SJCRH30 (cell line): ENCODE measurements around the gene PCDHB3. TPM values are rescaled to one million over a fixed set of nuclear protein-coding genes. Genes with fewer than 3 reads are reported as not detected.
"Not testable (repeated sequence)": the region's sequence is repeated elsewhere in the genome, so short reads cannot be mapped to it uniquely, and the experiment has no call there.

Experiments used
- DNase-seq, 2 experiments: peaks; one replicate each; pipeline ENCODE4 v3.0.0-alpha.2; 2015 to 2020
- H3K27ac ChIP-seq: fragments of 250-450 bp; sonication (Bioruptor Pico); 2 replicates; pipeline ENCODE4 v1.5.1; 2020; ENCODE audit warnings: mild to moderate bottlenecking, moderate library complexity
- H3K27me3 ChIP-seq: fragments of 250-450 bp; sonication (Bioruptor Pico); 2 replicates; pipeline ENCODE4 v1.5.1; 2020; ENCODE audit warnings: mild to moderate bottlenecking, moderate library complexity
- H3K36me3 ChIP-seq: fragments of 250-450 bp; sonication (Bioruptor Pico); 2 replicates; pipeline ENCODE4 v1.5.1; 2020; ENCODE audit warnings: mild to moderate bottlenecking, moderate library complexity
- H3K4me1 ChIP-seq: fragments of 250-450 bp; sonication (Bioruptor Pico); 2 replicates; pipeline ENCODE4 v1.5.1; 2020; ENCODE audit warnings: mild to moderate bottlenecking, moderate library complexity
- H3K4me3 ChIP-seq: fragments of 250-450 bp; sonication (Bioruptor Pico); 2 replicates; pipeline ENCODE4 v1.5.1; 2020; ENCODE audit warnings: mild to moderate bottlenecking, moderate library complexity
- H3K9me3 ChIP-seq: fragments of 250-450 bp; sonication (Bioruptor Pico); replicated peaks from 2 replicates; pipeline ENCODE4 v1.5.1; 2020; ENCODE audit warnings: mild to moderate bottlenecking, moderate library complexity
- total RNA-seq: library from RNA; depleted of rRNA; stranded (reverse); fragments of >200 nt; shearing (Covaris generic); gene quantifications from 2 replicates; pipeline ENCODE4 v1.2.3, GENCODE V29; 2014; rRNA removed

The PCDHB3 gene
- total RNA-seq: 1.3 and 1.6 TPM in 2 replicates

GRCh38 chr5:141100243-141100805 is at the start of gene PCDHB3:
TSS of gene PCDHB3 (plus strand) at chr5:141100473. CDS start at chr5:141100650, 177 bp downstream.
- Histone ChIP-seq H3K27ac (no peak within 1 kb of the TSS), H3K9me3 (no peaks in the 10 kb centered on the region; the same call in 1 of the 2 replicates), H3K4me1 (no peaks in the 10 kb centered on the region), H3K27me3 (no peaks in the 10 kb centered on the region), H3K36me3 (peaks cover 10% of the 10 kb centered on the region), H3K4me3 (no peak within 1 kb of the TSS)
- no peak for DNase-seq

GRCh38 chr5:141050622-141051520 is 49.4 kb upstream of the PCDHB3 start, which contains the start of gene PCDHB1:
TSS of gene PCDHB1 (plus strand) at chr5:141051374. CDS start at chr5:141051471, 97 bp downstream.
- Histone ChIP-seq H3K4me3 (no peak within 1 kb of the TSS), H3K36me3 (no peaks in the 10 kb centered on the region), H3K4me1 (no peaks in the 10 kb centered on the region), H3K27ac (no peak within 1 kb of the TSS), H3K27me3 (0 out of 2 replicates have a peak, but pooled peaks cover 5% of the 10 kb centered on the region), H3K9me3 (no peaks in the 10 kb centered on the region)
- DNase-seq: no peak

- DNase-seq: no peak
- Histone ChIP-seq H3K4me3 (no peak overlapping the region), H3K9me3 (no peaks in the 10 kb centered on the region)
These were observed 48.8 kb upstream of the PCDHB3 start for GRCh38 chr5:141051521-141051866.

GRCh38 chr5:141077826-141078225 is 22.4 kb upstream of the PCDHB3 start:
- no peak overlapping the region for H3K27ac ChIP-seq
- peak overlapping the region; percentile 52 for H3K4me3 ChIP-seq
- H3K9me3 ChIP-seq: 0 out of 2 replicates have a peak, but pooled peaks cover 5% of the 10 kb centered on the region
- no peak for DNase-seq
- H3K27me3 ChIP-seq: no peaks in the 10 kb centered on the region
- H3K4me1 ChIP-seq: no peaks in the 10 kb centered on the region
- no peaks in the 10 kb centered on the region for H3K36me3 ChIP-seq

More at GRCh38 chr5:141051521-141051866, 48.8 kb upstream of the PCDHB3 start:
- Histone ChIP-seq H3K36me3 (no peaks in the 10 kb centered on the region), H3K27ac (no peak overlapping the region), H3K27me3 (0 out of 2 replicates have a peak, but pooled peaks cover 5% of the 10 kb centered on the region), H3K4me1 (no peaks in the 10 kb centered on the region)

DNA sequence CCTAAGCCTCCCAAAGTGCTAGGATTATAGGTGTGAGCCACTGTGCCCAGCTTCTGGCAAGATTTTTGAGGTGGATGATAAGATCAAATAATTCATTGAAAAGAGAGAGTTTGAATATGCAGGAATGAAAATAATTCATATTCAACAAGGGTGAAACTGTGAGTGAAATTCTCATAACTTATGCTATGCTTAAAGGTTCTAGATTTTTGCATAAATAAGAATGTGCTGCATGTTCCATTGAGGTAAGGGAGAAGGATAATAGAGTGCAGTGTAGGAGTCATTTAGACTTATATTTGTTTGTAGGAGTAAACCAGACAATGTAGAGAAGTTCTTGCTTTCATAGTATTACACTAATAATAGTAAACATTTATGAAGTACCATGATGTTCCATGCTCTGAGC is 18.0 kb upstream of the PCDHB3 start:
- H3K36me3 ChIP-seq: no peaks in the 10 kb centered on the region
- H3K9me3 ChIP-seq: peaks cover 8% of the 10 kb centered on the region; the same call in 1 of the 2 replicates
- no peaks in the 10 kb centered on the region for H3K27me3 ChIP-seq

DNA sequence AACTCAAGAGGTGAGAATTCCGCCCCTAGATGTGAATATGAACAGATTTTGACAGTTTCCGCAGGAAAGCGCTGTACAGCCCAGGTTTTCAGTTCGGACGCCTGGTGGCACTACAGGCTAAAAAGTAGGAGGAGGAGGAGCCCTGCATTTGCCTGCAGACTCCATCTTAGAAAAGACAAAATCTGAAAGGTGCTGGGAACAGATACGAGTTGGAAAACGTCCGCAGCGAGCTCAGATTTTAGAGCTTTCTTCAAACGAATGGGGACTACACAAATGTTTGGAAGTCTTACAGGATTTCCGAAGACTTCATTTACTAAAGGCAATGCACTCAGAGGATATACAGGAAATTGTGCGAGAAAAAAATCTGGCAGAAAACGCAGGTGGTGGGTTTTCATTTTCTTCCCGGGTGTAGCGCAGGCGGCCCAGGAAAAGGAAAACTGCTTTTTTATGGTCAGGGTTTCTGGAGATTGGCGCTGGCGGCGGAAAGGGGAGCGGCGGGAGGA is 15.7 kb upstream of the PCDHB3 start:
- DNase-seq: peak; percentile 72 to 86
- H3K4me1 ChIP-seq: no peaks in the 10 kb centered on the region
- H3K36me3 ChIP-seq: no peaks in the 10 kb centered on the region
- H3K27ac ChIP-seq: peak overlapping the region; percentile 22; the same call in 1 of the 2 replicates
- peaks cover 10% of the 10 kb centered on the region; the same call in 1 of the 2 replicates for H3K9me3 ChIP-seq
- H3K4me3 ChIP-seq: peak overlapping the region; percentile 59
- H3K27me3 ChIP-seq: no peaks in the 10 kb centered on the region

More for the DNA sequence above, 18.0 kb upstream of the PCDHB3 start:
- no peak overlapping the region for H3K4me3 ChIP-seq
- no peaks in the 10 kb centered on the region for H3K4me1 ChIP-seq
- H3K27ac ChIP-seq: no peak overlapping the region
- DNase-seq: no peak

DNA sequence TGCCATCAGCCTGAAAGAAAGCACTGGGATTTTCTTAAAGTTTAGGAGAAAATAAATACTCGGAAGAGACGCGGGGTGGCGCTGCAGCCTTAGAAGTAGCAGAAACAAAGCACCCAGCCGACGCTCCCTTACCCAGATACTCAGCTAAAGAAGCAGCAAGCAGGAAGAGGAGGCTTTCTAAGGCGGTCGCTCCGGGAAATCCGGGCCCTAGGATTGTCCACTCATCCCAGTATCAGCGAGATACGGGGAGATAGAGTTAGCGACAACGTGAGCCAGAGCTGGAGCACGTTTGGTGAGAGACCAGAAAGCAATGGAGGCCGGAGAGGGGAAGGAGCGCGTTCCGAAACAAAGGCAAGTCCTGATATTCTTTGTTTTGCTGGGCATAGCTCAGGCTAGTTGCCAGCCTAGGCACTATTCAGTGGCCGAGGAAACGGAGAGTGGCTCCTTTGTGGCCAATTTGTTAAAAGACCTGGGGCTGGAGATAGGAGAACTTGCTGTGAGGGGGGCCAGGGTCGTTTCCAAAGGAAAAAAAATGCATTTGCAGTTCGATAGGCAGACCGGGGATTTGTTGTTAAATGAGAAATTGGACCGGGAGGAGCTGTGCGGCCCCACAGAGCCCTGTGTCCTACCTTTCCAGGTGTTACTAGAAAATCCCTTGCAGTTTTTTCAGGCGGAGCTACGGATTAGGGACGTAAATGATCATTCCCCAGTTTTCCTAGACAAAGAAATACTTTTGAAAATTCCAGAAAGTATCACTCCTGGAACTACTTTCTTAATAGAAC is 5.6 kb upstream of the PCDHB3 start, which contains the start of gene PCDHB2:
Gene PCDHB2, plus strand, starts transcription at position 135 of the 782 bp plus-strand sequence. Its CDS starts 176 bp downstream, at position 311.
- H3K9me3 ChIP-seq: no peaks in the 10 kb centered on the region; the same call in 1 of the 2 replicates
- peaks cover 5% of the 10 kb centered on the region for H3K36me3 ChIP-seq
- no peaks in the 10 kb centered on the region for H3K4me1 ChIP-seq
- no peaks in the 10 kb centered on the region for H3K27me3 ChIP-seq
- H3K4me3 ChIP-seq: peak within 1 kb of the TSS; percentile 65
- DNase-seq: peak; percentile 88 to 95
- peak within 1 kb of the TSS; percentile 47 for H3K27ac ChIP-seq

- Histone ChIP-seq H3K36me3 (peaks cover 5% of the 10 kb centered on the region), H3K4me3 (peak overlapping the region; percentile 65), H3K27ac (no peak overlapping the region), H3K27me3 (no peaks in the 10 kb centered on the region), H3K9me3 (no peaks in the 10 kb centered on the region; the same call in 1 of the 2 replicates), H3K4me1 (no peaks in the 10 kb centered on the region)
- DNase-seq: peak in 1 of 2 experiments; percentile 17
These were observed 5.0 kb upstream of the PCDHB3 start for GRCh38 chr5:141095263-141095641.

- H3K36me3 ChIP-seq, H3K9me3 ChIP-seq, H3K4me3 ChIP-seq, DNase-seq, H3K4me1 ChIP-seq, H3K27me3 ChIP-seq, H3K27ac ChIP-seq: not testable (repeated sequence)
These were observed 4.1 kb upstream of the PCDHB3 start for GRCh38 chr5:141096181-141096580.

GRCh38 chr5:141096586-141096985 is 3.7 kb upstream of the PCDHB3 start:
- not testable (repeated sequence) for H3K4me3 ChIP-seq, H3K27ac ChIP-seq, H3K36me3 ChIP-seq, H3K27me3 ChIP-seq, H3K9me3 ChIP-seq, DNase-seq, H3K4me1 ChIP-seq

DNA sequence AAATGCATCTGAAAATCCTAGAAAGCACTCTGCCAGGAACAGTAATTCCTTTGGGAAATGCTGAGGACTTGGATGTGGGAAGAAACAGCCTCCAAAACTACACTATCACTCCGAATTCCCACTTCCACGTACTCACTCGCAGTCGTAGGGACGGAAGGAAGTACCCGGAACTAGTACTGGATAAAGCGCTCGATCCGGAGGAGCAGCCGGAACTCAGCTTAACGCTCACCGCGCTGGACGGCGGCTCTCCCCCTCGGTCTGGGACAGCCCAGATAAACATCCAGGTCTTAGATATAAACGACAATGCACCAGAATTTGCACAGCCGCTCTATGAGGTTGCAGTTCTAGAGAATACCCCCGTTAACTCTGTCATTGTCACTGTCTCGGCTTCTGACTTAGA is 786 bp downstream of the PCDHB3 start:
- H3K4me1 ChIP-seq: no peaks in the 10 kb centered on the region
- no peak overlapping the region for H3K4me3 ChIP-seq
- no peak for DNase-seq
- H3K36me3 ChIP-seq: peaks cover 10% of the 10 kb centered on the region
- no peak overlapping the region for H3K27ac ChIP-seq
- no peaks in the 10 kb centered on the region for H3K27me3 ChIP-seq
- peaks cover 3% of the 10 kb centered on the region; the same call in 1 of the 2 replicates for H3K9me3 ChIP-seq

DNA sequence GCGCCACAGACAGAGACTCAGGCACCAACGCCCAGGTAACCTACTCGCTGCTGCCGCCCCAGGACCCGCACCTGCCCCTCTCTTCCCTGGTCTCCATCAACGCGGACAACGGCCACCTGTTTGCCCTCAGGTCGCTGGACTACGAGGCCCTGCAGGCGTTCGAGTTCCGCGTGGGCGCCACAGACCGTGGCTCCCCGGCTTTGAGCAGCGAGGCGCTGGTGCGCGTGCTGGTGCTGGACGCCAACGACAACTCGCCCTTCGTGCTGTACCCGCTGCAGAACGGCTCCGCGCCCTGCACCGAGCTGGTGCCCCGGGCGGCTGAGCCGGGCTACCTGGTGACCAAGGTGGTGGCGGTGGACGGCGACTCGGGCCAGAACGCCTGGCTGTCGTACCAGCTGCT is 1.8 kb downstream of the PCDHB3 start:
- not testable (repeated sequence) for H3K4me3 ChIP-seq, H3K9me3 ChIP-seq, H3K27ac ChIP-seq, H3K4me1 ChIP-seq, H3K36me3 ChIP-seq, DNase-seq, H3K27me3 ChIP-seq

GRCh38 chr5:141102471-141102870 is 2.2 kb downstream of the PCDHB3 start:
- H3K4me1 ChIP-seq, H3K4me3 ChIP-seq, H3K36me3 ChIP-seq, DNase-seq, H3K27ac ChIP-seq, H3K9me3 ChIP-seq, H3K27me3 ChIP-seq: not testable (repeated sequence)

- Histone ChIP-seq H3K4me1 (no peaks in the 10 kb centered on the region), H3K36me3 (peaks cover 5% of the 10 kb centered on the region; the same call in 1 of the 2 replicates), H3K27me3 (no peaks in the 10 kb centered on the region), H3K9me3 (0 out of 2 replicates have a peak, but pooled peaks cover 3% of the 10 kb centered on the region), H3K4me3 (no peak overlapping the region), H3K27ac (no peak overlapping the region)
- DNase-seq: no peak
These were observed 5.1 kb downstream of the PCDHB3 start for GRCh38 chr5:141105350-141105749.
